Vagina (tissue), 2 donors: ENCODE data around the gene STRA6. TPM values are rescaled to one million over a fixed set of nuclear protein-coding genes. Genes with fewer than 3 reads are reported as not detected.
A peak's percentile ranks its signal among the peaks of the same experiment; 100 is the strongest.
"Not testable (repeated sequence)": the region's sequence is repeated elsewhere in the genome, so short reads cannot be mapped to it uniquely, and the experiment has no call there.

Experiments used
- DNase-seq, 2 donors: peaks; one replicate each; pipeline ENCODE4 v3.0.0-alpha.2; 2017; ENCODE audit errors: extremely low spot score in 2 of 2
- H3K27ac ChIP-seq: fragments of 200-600 bp; sonication (generic); one replicate; pipeline ENCODE4 v1.5.1; 2019
- H3K27me3 ChIP-seq: fragments of 200-600 bp; sonication (generic); one replicate; pipeline ENCODE4 v1.5.1; 2019
- H3K36me3 ChIP-seq, 2 donors: fragments of 200-600 bp; sonication (generic); one replicate each; pipeline ENCODE4 v1.5.1; 2017 to 2019
- H3K4me1 ChIP-seq: fragments of 200-600 bp; sonication (generic); one replicate; pipeline ENCODE4 v1.5.1; 2019
- H3K4me3 ChIP-seq, 2 donors: fragments of 200-600 bp; sonication (generic); 1 replicate in 1 of 2; 2 replicates in 1 of 2; pipeline ENCODE4 v1.5.1; 2016 to 2019
- H3K9me3 ChIP-seq: fragments of 200-600 bp; sonication (generic); one replicate; pipeline ENCODE4 v1.5.1; 2019
- POLR2A ChIP-seq, 2 donors: fragments of 450-650 bp; IDR thresholded peaks; one replicate each; pipeline ENCODE4 v1.6.1; 2017; ENCODE audit warnings: antibody characterized with exemption in 2 of 2, mild to moderate bottlenecking in 2 of 2, moderate library complexity in 2 of 2
- POLR2AphosphoS5 ChIP-seq, 2 donors: sonication (generic); formaldehyde crosslinking; IDR thresholded peaks; one replicate each; pipeline ENCODE4 v1.9.0; 2017; ENCODE audit warnings: antibody characterized with exemption in 2 of 2, mild to moderate bottlenecking in 2 of 2, low read depth in 1 of 2; ENCODE audit not compliant: insufficient read depth in 1 of 2
- intact Hi-C: fragments of 100-400 bp; cut with DNase I; formaldehyde crosslinking; loops from one replicate; pipeline ENCODE4 v1.15.1; 2023
- total RNA-seq: library from RNA; depleted of rRNA; stranded (reverse); fragments of >200 nt; gene quantifications from one replicate; pipeline ENCODE4 v1.2.3, GENCODE V29; 2016
- TF ChIP-seq, protein P1 (sequence below), 3 experiments: fragments of 450-650 bp in 2 of 3; fragments of 200-600 bp in 1 of 3; sonication (generic) in 1 of 3; IDR thresholded peaks; one replicate each; pipeline ENCODE4 v1.5.1; 2017 to 2019; ENCODE audit warnings: antibody characterized with exemption in 3 of 3, mild to moderate bottlenecking in 2 of 3, moderate library complexity in 2 of 3

STRA6 gene
- total RNA-seq, 1 donor from 2014 or later, result 0.98 TPM

DNA sequence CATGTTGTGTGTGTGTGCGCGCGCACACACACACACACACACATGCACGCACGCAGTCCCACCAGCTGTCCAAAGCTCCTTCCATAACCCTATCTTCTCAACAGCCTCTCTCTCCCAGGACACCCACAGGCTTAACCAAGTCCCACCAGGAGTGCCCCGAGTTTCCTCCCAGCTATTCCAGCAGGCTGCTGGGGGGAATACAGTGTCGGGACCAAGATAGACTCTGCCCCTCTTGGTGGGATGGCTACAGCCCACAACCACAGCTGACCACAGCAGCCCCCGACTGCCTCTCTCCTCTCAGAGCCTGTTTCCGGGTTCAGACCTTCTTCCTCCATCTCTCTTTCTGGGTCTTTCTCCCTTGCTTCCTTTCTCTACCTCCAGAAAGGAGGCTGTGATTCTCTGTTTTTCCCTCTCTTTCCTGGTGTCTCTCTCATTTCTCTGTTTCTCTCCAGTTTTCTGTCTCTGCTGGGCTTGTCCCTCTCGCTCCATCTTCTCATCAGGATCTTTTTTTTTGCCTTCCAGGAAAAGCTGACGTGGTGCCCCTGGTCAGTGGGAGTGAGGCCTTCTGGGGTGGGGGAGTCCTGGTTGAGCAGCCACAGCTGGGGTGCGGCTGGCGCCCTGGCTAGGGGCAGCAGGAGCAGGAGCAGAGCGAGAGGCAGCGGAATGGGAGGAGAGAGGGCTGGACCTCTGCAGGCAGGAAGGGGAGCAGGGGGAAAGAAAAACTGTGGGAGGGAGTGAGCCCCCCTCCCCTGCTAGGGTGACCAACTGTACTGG is 32.3 kb downstream of the STRA6 start:
- Histone ChIP-seq H3K27ac (peak overlapping the region; percentile 89), H3K4me3 (no peak overlapping the region), H3K36me3 (no peaks in the 10 kb centered on the region), H3K9me3 (no peaks in the 10 kb centered on the region), H3K4me1 (peaks cover 52% of the 10 kb centered on the region), H3K27me3 (no peaks in the 10 kb centered on the region)
- peak in 1 of 2 donors; percentile 91 for DNase-seq
- TF ChIP-seq, protein P1, sequence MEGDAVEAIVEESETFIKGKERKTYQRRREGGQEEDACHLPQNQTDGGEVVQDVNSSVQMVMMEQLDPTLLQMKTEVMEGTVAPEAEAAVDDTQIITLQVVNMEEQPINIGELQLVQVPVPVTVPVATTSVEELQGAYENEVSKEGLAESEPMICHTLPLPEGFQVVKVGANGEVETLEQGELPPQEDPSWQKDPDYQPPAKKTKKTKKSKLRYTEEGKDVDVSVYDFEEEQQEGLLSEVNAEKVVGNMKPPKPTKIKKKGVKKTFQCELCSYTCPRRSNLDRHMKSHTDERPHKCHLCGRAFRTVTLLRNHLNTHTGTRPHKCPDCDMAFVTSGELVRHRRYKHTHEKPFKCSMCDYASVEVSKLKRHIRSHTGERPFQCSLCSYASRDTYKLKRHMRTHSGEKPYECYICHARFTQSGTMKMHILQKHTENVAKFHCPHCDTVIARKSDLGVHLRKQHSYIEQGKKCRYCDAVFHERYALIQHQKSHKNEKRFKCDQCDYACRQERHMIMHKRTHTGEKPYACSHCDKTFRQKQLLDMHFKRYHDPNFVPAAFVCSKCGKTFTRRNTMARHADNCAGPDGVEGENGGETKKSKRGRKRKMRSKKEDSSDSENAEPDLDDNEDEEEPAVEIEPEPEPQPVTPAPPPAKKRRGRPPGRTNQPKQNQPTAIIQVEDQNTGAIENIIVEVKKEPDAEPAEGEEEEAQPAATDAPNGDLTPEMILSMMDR (IDR thresholded peaks at IDR 0.05), result no peak
- TF ChIP-seq POLR2AphosphoS5 (IDR thresholded peaks at IDR 0.05; ENCODE audit: insufficient read depth in 1 of 2, low read depth in 1 of 2) (no peak), POLR2A (IDR thresholded peaks at IDR 0.05) (no peak)
- intact Hi-C loops, result no loop called here

DNA sequence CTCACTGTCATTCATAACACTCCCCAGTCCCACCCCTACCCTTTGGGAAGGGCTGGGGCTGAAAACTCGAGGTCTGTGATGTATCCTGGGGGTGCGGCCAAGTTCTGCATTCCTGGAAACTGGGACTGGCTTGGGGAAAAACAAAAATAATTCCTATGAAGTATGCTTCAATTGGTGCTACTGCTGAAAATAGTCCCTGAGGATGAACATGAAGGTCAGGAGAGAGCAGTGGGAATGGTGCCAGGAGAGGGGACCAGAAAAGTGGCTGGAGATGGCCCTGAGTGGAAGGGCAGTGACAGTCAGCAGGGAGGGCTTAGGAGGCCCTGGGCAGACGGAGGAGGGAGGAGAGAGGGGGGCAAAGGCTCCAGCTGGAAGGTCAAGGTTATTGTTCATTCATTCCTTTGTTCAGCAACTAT is 33.9 kb downstream of the STRA6 start:
- Histone ChIP-seq H3K4me1 (peaks cover 42% of the 10 kb centered on the region), H3K9me3 (no peaks in the 10 kb centered on the region), H3K36me3 (no peaks in the 10 kb centered on the region), H3K27me3 (no peaks in the 10 kb centered on the region), H3K27ac (no peak overlapping the region), H3K4me3 (no peak overlapping the region)
- intact Hi-C loops, result no loop called here
- TF ChIP-seq POLR2A (IDR thresholded peaks at IDR 0.05) (no peak), POLR2AphosphoS5 (IDR thresholded peaks at IDR 0.05; ENCODE audit: insufficient read depth in 1 of 2, low read depth in 1 of 2) (no peak)
- TF ChIP-seq, protein P1 (IDR thresholded peaks at IDR 0.05), result no peak
- DNase-seq, result no peak

DNA sequence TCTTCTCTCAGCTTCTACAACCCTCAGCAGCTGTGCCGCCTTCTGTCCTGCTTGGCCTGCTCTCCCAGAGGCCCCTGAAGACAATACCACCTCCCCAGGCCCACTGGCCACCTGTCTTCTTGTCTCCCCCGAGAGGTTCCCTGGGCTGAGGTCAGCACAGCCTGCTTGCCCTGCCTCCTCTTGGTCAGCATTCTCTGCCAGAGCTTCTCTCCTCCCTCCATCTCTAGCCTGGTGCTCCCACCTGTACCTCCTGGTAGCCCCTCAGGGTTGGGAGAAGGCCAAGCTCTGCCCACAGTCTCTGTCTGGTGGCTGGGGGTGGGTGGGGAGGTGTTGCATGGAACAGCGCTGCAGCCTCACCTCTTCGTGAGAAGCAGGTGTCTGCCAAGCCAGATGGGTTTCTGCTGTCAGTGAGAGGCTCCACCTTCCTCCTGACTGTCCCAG is 34.7 kb downstream of the STRA6 start:
- Histone ChIP-seq H3K27ac (no peak overlapping the region), H3K27me3 (no peaks in the 10 kb centered on the region), H3K9me3 (no peaks in the 10 kb centered on the region), H3K4me3 (no peak overlapping the region), H3K4me1 (peaks cover 36% of the 10 kb centered on the region), H3K36me3 (no peaks in the 10 kb centered on the region)
- intact Hi-C loops, result no loop called here
- TF ChIP-seq POLR2AphosphoS5 (IDR thresholded peaks at IDR 0.05; ENCODE audit: insufficient read depth in 1 of 2, low read depth in 1 of 2) (no peak), POLR2A (IDR thresholded peaks at IDR 0.05) (no peak)
- TF ChIP-seq, protein P1 (IDR thresholded peaks at IDR 0.05), result no peak
- no peak for DNase-seq

DNA sequence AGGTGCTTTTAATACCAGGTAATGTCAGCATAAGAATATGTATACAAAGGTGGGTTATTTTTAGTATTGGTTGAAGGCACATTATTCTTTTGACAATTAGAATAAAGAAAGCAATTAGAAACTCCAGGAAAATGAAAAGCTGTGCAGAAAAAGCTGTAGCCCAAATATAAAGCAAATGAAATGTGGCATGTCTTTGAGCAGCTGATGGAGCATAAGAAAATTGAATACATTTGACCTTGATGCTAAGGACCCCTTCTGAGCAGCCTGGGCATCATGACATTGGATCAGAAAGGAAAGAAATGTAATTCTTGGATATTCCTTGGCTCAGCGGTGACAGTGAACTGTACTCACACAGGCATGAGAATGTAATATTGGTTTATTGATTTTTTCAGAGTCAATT is 37.1 kb downstream of the STRA6 start:
- intact Hi-C loops, result no loop called here

DNA sequence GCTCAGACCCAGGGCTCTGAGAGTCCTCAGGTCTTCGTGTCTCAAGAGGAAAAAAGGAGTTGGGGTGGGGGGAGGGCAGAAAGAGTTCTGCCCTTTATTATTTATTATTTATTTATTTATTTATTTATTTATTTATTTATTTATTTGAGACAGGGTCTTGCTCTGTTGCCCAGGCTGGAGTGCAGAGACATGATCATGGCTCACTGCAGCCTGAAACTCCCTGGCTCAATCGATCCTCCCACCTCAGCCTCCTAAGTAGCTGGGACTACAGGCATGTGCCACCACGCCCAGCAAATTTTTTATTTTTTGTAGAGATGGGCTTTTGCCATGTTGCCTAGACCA is 40.4 kb downstream of the STRA6 start:
- H3K4me3 ChIP-seq, H3K27ac ChIP-seq, H3K27me3 ChIP-seq, H3K4me1 ChIP-seq, H3K36me3 ChIP-seq, DNase-seq, H3K9me3 ChIP-seq, intact Hi-C loops: not testable (repeated sequence)

More for the DNA sequence above, 37.1 kb downstream of the STRA6 start:
- H3K9me3 ChIP-seq, result no peaks in the 10 kb centered on the region
- TF ChIP-seq POLR2A (IDR thresholded peaks at IDR 0.05), result no peak
- TF ChIP-seq, protein P1 (IDR thresholded peaks at IDR 0.05), result no peak
- TF ChIP-seq POLR2AphosphoS5 (IDR thresholded peaks at IDR 0.05; ENCODE audit: insufficient read depth in 1 of 2, low read depth in 1 of 2), result no peak
- H3K4me3 ChIP-seq, result no peak overlapping the region
- H3K36me3 ChIP-seq, result no peaks in the 10 kb centered on the region
- H3K27ac ChIP-seq, result no peak overlapping the region
- peaks cover 16% of the 10 kb centered on the region for H3K4me1 ChIP-seq
- no peaks in the 10 kb centered on the region for H3K27me3 ChIP-seq
- no peak for DNase-seq

DNA sequence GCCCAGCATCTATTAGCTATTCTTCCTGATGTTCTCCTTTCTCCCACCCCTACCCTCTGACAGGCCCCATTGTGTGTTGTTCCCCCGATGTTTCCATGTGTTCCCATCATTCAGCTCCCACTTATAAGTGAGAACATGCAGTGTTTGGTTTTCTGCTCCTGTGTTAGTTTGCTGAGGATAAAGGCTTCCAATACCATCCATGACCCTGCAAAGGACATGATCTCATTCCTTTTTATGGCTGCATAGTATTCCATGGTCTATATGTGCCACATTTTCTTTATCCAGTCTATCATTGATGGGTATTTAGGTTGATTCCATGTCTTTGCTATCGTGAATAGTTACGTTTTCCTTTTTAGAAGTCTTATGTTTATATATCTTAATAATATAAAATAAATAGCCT is 42.2 kb downstream of the STRA6 start:
- H3K27me3 ChIP-seq, H3K4me1 ChIP-seq, H3K27ac ChIP-seq, H3K9me3 ChIP-seq, DNase-seq, H3K36me3 ChIP-seq, H3K4me3 ChIP-seq, intact Hi-C loops: not testable (repeated sequence)
